HG03521 (cell line): ENCODE results near the gene EPS8L1.
"Not testable (repeated sequence)": the region's sequence is repeated elsewhere in the genome, so short reads cannot be mapped to it uniquely, and the experiment has no call there.

Source experiments
- ATAC-seq: cut with Tn5 transposase; IDR thresholded peaks from one replicate; pipeline ENCODE4 v1.9.1; 2021; ENCODE audit warnings: mild to moderate bottlenecking, moderate library complexity; ENCODE audit not compliant: unreplicated experiment

Gene EPS8L1

DNA sequence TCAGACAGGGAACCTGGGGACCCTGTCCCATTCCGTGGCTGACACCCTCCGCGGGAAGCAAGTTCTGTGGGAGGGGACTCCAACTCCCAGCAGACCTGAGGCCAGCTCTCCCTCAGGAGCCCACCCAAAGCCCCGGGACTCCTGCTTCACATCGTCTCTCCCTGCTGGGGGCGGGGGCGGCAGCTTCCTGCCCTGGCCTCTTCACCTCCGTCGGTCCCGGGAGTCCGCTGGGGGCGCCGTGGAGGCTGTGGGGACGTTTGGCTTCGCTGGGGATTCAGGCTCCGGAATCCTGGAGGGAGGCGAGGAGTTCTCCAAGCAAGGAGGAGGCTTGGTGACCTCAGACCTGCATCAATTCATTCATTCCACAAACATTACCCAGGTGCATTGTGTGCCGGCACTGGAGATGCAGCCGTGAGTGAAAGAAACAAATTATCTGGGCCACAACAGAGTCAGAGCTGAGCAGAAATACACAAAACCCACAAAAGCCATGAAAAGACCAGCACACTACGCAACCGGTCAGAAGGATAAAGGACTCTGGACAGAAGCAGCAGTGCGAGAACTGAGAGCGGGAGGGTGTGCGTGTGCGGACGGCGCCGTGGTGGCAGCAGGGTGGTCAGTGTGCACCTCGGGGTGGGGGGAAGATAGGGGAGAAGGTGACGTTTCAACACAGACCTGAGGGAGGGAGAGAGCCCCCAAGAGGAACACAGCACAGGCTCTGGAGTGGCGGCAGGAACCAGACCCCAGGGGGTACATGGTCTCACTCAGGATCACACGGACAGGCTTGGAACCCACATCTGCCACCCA, 19.0 kb downstream of the EPS8L1 start:
- no peak for ATAC-seq

DNA sequence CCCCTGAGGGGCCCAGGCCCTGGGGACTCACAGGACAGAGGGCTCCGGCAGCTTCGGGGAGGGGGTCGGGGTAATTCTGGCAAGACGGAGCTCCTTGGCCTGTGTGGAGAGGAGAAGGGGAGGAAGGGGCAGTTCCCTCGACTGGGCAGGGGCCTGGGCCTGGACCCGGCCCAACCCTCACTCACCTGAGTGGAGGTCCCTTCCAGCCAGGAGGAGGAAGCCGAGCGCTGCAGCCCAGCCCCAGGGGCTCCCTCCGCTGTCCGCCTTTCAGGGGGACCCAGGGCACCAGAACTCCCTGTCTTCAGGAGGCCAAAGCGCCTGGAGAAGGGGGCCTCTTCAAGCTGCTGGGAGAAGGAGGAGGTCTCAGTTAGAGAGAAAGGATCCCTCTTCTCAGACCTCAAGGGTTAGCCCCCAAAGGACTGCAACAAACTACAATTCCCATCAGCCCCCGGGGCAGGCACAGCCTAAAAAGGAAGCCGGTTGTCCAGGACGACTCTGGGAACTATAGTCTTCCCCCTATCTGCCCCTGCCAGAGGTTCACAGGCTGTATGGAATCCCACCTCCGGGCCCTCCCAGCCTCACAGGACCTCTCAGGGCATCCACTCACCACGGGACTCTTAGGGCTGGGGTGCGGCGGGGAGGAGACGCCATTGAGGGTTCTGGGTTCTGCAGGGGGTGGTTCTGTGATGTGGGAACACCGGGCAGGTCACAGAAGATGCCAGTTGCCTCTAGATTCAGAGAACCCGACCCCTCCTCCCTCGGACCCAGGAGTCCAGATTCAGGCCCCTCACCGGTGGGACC, 19.8 kb downstream of the EPS8L1 start:
- no peak for ATAC-seq

DNA sequence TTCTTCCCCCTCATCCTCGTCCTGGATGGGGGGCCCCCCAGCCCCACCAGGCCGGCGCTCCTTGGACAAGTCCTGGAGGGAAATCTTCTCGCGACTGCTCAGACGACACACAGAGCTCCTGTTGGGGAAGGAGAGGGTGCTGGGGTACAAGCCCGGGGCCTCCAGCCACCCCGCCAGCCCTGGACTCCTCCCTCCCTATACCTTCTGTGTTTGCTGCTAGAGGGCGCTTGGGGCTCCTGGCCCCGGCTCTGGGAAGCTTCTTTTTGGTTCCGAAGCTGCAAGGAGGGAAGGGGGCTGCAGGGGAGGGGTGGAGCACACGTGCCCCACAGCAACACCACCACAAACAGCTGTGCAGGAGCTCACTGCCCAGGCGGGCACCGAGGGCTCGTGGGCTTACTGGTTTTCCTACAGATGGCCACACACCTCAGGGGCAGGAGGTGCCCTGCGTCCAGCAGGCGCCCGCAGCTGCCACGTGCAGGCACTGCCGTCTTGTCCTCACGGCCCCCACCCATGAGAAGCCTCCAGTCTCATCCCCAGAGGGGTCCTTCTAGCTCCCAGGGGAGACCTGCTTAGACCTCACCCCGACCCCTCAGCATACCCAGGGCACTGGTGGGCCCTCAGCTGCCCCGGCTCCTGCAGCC, 20.5 kb downstream of the EPS8L1 start:
- ATAC-seq, result no peak

- ATAC-seq, result no peak
These were observed 22.4 kb downstream of the EPS8L1 start for GRCh38 chr19:55097864-55098715.

DNA sequence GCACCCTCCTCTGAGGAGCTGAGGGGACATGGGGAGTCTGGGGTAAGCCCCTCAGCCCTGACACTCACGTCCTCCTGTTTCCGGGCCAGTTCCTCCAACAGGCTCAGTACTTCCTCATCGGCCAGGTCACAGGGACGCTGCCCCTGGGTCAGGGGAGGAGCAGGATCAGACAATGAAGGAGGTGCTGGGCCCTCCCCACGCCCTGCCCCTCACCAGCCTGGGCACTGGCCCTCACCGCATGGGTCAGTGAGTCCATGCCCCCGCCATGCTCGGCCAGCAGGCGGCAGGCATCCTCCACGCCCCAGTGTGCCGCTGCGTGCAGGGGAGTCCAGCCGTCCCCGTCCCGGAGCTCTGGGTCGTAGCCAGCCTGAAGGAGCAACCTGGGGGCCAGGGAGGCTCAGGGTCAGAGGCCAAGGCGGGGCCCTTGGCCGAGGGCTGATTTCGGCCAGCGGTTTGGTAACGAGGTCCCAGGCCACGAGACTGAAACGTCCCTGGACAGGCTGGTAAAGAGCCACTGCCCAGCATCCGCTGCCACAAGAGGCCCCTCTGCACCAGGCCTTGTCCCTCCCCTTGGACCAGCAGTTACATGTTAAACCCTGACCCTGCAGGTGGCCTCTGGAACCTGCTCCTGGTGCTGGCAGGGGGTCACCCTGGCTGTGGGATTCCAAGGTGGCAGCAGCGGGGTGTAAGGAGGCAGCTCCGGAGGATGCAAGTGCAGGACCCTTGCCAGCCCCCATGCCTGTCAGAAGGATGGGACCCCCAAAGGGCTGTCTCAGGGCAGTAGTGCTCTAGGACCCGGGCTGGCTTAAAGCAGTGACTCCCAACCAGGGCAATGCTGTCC, 23.3 kb downstream of the EPS8L1 start:
- no peak for ATAC-seq

GRCh38 chr19:55099557-55100506, 24.2 kb downstream of the EPS8L1 start:
- no peak for ATAC-seq

GRCh38 chr19:55101261-55101660, 25.6 kb downstream of the EPS8L1 start:
- no peak for ATAC-seq

DNA sequence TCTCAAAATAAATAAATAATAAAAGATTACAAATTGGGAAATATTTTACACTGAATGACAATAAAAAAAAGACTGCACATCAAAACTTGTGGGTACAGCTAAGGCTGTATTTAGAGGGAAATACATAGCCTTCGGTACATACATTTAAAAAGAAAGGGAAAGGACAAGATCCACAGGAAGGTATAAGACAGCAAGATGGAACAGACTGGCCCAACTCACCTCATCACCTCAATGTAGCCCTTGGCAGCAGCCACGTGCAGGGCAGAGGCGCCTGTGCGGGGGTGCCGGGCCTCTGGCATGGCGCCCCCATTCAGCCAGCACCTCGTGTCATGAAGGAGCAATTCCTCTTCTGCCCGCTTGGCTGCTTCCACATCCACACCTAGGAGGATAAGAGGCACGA, 27.5 kb downstream of the EPS8L1 start:
- ATAC-seq, result no peak

- no peak for ATAC-seq
These were observed 29.6 kb downstream of the EPS8L1 start for GRCh38 chr19:55105237-55105636.

DNA sequence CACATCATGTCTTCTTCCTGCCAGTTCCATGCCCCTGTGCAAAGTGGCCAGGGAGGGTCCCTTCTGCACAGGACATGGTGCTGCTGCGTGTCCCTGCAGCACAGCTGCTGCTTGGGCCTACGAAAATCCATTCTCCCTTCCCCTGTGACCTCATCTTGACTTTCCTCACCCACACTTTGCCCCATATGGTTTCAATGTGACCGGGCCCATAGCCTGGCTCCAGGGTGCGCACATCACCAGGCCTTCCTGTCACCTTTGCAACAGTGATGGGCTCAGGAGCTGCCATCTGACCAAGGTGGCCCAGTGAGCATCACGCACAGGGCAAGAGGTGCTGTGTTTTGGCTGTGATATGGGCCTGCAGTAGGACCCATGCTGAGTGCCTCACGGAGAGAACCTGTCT, 30.9 kb downstream of the EPS8L1 start:
- no peak for ATAC-seq

GRCh38 chr19:55107252-55107651, 31.6 kb downstream of the EPS8L1 start:
- not testable (repeated sequence) for ATAC-seq

- no peak for ATAC-seq
These were observed 34.0 kb downstream of the EPS8L1 start for GRCh38 chr19:55109527-55110291.

DNA sequence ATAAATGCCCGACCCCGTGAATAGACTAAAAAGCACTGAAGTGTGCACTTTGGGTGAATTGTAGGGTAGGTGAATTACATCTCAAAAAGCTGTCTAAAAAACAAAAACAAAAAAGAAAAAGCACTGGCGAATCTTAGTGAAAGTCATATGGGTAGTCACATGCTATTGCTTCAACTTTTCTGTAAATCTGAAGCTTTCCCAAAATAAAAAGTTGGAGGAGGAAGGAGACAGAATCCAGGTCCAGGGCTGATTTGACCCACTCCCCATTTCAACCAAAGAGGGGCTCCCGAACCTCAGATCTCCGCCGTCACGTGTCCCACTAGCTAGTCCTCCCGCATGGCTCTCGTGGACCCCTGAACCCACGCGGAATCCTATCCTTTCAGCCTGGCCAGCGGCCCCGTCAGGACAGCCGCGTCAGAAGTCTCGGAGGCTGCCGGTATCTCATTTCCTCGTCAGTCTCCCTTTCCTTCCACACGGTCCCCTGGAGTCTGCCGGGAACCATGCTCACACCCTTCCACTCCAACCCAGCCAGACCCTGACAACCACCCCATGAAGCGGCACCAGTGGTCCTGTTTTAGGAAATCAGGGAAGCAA, 35.7 kb downstream of the EPS8L1 start:
- no peak for ATAC-seq

DNA sequence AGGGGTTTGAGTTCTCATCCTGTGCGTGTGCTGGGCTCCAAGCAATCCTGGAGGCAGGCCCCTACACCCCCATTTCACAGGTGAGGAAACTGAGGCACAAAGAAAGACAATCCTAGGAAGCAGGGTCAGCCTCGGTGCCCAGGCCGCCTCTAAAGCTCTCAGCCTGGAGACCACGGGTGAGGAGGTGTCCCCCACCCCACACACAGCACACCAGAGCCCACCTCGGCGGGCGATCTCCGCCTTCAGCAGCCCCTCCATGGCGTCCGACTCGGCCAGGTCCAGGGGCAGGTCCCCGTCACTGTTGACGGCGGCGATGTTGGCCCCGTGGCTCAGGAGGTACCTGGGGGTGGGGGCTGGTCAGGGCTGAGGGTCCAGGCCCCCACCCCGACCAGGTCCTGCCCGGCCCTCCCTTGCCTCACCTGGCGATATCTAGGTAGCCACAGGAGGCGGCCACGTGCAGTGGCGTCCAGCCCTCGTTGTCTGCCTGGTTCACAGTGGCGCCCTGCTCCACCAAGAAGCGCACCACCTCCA, 36.6 kb downstream of the EPS8L1 start:
- ATAC-seq, result no peak

GRCh38 chr19:55112777-55113569, 37.3 kb downstream of the EPS8L1 start:
- ATAC-seq, result no peak

GRCh38 chr19:55113570-55114039, 37.9 kb downstream of the EPS8L1 start:
- no peak for ATAC-seq
